HG02840 (cell line): ENCODE data around the gene PTPN9.
"Not testable (repeated sequence)": the region's sequence is repeated elsewhere in the genome, so short reads cannot be mapped to it uniquely, and the experiment has no call there.

Experiments
- ATAC-seq: cut with Tn5 transposase; IDR thresholded peaks from one replicate; pipeline ENCODE4 v1.9.1; 2021; ENCODE audit warnings: mild to moderate bottlenecking, moderate library complexity, moderate number of reproducible peaks; ENCODE audit not compliant: unreplicated experiment, low FRiP score

The PTPN9 gene

DNA sequence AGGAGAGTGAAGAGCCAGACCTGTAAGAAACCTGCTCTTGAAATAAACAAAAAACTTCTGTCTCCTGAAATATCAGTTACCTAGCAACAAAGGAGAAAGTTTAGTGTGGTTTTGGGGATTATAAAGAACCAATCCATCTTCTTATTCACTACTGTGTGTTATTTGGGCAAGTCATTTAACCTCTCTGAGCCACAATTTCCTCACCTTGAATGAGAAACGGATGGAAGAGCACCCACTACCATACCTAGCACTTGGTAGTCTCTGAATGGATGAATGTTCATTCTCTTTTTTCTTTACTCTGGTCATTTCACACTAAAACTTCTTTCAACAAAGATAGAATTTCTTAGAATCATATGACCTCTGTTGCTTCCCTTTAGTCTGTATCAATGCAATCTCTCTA lies 45.2 kb downstream of the PTPN9 start:
- ATAC-seq: no peak

DNA sequence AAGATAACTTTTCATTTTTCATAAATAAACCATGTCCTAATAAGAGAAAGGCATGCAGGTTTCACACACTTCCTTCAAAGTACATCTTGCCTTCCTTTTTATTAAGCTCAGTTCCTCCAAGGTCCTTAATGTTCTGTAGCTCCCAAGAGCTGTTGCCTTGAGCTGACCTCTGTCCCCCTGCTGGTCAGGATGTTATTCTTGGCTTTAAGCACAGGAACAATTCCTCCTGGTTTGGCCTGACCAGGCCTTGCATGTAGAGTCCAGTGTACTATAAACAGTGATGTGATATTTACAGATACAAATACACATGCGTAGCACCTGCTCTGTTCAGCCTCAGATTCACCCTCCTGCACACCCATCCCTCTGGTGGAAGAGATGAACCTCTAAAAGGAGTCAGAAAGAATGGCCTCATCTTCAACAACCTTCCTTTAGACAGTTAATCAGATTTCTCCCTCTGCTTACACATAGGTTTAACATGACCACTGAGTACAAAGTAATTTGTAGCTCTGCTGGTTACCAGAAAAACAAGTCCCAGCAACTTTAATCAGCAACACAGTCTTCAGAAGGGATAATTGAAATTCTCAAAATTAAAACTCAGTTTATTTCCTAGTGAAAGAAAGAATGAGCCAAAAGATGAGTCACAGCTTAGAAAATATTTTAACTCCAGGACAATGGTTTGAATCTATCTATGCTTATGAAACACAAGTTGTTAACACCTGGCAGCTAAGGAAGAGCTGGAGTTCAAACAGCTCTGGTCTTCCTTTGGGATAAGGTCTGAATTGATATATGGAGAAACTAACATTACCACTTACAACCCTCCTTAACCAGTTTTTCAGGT lies 46.5 kb downstream of the PTPN9 start:
- no peak for ATAC-seq

DNA sequence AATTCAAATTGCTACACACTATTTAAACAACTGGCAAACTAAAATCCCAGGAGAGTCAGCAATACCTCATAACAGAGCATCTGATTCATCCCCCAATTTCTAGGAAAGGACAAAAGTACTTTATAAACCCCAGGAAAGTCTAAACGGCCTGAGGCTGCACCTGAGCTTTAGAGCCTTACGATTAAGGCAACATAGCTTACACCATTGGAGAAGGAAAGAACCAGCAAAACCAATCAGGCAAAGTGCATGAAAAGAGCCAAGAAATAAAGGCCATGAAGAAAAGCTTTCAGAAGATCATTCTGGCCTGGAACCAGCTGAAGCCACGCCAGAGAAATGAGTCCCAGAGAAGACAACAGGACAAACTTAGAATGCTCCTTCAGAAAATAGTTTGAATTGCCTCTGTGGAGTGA lies 48.1 kb downstream of the PTPN9 start:
- ATAC-seq: no peak

DNA sequence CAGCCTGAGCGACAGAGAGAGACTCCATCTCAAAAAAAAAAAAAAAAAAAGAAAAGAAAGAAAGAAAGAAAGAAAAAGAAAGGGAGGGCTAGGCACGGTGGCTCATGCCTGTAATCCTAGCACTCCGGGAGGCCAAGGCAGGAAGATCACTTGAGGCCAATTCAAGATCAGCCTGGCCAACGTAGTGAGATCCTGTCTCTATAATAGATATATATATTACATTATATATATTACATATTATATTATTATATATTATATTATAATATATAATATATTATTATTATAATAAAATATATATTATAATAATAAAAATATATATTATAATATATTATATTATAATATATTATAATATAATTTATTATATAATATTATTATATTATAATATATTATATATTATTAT lies 48.9 kb downstream of the PTPN9 start:
- ATAC-seq: no peak

DNA sequence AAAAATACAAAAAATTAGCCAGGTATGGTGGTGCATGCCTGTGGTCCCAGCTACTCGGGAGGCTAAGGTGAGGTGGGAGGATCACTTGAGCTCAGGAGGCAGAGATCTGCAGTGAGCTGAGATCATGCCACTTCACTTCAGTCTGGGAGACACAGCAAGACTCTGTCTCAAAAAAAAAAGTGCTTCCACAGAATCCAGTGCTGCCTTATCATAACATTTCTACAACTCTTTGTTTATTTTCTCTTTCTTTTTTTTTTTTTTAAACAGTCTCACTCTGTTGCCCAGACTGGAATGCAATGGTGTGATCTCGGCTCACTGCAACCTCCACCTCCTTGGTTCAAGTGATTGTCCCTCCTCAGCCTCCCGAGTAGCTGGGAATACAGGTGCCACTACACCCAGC lies 53.4 kb downstream of the PTPN9 start:
- not testable (repeated sequence) for ATAC-seq

DNA sequence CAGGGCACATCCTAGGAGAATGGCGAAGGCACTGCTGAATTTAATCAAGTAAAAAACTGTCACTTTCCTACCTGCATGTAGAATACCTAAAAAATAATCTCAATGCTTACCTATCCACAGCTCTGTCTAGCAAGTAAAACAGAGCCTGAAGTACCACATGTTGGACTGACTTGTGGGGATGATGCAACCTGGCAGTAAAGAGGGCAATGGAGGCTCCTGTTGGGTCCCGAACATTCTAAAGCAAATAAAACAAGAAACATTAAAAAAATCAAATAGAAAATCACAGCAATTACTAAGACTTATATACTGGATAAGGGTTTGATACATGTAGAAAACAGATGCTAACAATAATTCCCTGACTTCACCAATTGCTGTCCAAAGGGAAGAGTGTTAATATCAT lies 56.1 kb downstream of the PTPN9 start:
- ATAC-seq: no peak

DNA sequence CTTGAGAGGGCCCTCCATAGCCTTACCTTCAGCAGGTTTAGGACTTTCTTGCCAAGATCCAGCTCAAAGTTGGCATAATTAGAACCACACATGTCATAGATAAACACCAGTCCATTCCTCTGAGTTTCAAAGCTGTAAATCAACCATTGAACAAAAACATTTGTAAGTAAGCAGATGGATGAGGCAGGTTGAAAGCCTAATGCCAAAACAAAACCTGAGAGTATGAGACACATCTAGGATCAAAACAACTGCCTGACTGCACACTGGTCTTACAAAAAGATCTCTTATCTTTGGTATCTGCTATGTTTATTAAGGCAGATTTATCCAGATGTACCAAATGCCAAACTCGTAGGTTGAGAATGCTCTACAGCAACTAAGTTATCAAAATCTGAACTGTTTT lies 61.9 kb downstream of the PTPN9 start:
- no peak for ATAC-seq

DNA sequence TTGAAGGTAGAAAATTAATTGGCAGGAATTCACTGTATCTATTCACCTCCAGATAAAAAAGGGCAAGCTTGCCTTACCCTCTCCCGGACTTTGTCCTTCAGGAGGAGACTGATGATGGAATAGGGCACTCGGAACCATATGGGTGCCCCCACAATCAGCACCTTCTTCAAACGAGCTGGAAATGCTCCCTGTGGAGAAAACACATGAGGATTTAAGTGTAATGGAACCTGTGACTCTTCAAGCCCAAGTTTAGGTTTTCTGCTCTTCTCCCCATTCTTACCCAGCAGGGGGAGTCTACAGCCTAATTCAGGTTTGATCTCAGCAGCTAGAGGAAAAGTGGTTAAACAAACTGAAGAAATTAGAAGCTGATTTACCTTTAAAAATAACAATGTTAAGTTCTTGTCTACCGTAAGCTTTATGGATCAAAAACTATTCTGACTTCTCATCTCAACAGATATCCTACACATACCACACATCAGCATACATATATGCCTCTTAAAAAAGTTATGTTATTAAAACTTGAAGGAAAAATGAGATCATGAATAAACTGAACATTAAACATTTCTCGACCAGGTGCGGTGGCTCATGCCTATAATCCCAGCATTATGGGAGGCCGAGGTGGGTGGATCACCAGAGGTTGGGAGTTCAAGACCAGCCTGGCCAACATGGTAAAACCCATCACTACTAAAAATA lies 70.1 kb downstream of the PTPN9 start:
- no peak for ATAC-seq

DNA sequence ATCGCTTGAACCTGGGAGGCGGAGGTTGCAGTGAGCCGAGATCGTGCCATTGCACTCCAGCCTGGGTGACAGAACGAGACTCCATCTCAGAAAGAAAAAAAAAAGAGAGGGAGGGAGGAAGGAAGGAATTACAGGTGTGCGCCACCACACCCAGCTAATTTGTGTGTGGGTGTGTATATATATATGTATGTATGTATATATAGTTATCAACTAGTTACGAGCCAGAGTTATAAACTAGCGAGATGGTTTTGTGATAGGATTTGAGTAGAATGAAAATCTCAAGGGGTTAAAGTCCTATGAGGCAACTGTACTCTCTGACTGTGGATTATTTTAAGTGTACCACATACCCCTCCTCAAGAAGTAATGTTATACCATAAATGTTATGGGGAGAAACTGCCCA lies 76.8 kb downstream of the PTPN9 start:
- no peak for ATAC-seq

DNA sequence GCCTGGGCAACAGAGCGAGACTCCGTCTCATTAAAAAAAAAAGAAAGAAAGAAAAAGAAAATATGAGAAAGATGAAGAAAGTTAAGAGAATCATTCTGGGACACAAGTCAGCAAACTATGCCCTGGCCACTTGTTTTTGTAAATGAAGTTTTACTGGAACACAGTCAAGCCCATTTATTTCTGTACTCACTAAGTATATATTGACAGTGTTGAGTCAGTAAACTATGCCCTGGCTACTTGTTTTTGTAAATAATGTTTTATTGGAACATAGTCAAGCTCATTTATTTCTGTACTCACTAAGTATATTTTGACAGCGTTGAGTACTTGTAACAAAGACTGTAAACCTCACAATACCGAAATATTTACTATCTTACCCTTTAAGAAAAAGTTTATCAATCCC lies 85.4 kb downstream of the PTPN9 start:
- no peak for ATAC-seq

DNA sequence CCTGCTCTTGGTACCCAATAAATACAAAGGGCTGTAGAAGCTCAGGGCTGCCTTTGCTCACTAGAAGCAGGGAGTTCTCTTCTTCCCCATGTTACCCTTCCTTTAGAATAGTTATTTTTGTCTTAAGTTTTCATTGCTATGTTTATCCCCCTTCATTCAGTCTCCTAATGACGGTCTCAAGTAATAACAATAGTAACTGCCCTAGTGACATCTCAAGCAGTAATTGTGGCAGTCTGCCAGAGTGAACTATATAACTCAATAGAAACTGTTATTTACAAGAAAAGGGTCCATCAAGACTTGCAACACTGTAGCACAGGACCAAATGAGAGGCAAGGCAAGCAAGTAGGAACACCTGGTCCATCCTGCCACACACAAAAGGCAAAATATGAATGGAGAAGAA lies 95.2 kb downstream of the PTPN9 start:
- ATAC-seq: no peak

DNA sequence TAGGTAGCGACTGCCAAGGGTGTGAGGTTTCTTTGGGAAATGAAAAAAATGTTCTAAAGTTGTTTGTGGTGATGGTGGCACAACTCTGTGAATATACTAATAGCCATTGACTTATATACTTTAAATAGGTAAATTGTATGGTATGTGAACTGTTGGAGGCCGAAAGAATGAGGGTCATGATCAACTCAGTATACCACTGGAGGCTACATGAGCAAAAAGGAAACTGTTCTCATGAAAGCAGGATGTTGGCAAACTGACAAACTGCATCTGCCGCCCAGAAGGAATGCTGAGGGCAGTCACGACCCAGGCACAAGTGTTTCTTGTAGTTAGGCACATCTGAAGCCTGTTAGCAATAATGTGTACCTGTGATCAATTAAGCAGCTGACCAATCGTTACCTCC lies 95.6 kb downstream of the PTPN9 start:
- ATAC-seq: not testable (repeated sequence)

DNA sequence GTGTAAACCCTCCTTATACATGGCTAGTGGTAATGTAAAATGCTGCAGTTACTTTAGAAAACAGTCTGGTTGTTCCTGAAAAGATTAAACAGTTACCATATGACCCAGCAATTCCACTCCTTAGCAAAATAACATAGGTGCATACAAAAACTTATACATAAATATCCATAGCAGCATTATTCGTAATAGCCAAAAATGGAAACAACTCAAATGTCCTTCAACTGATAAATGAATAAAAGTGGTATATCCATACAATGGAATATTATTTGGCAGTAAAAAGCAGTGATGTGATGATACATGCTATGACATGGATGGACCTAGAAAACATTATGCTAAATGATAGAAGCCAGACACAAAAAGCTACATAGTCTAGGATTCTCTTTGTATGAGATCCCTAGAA lies 96.0 kb downstream of the PTPN9 start:
- ATAC-seq: no peak

DNA sequence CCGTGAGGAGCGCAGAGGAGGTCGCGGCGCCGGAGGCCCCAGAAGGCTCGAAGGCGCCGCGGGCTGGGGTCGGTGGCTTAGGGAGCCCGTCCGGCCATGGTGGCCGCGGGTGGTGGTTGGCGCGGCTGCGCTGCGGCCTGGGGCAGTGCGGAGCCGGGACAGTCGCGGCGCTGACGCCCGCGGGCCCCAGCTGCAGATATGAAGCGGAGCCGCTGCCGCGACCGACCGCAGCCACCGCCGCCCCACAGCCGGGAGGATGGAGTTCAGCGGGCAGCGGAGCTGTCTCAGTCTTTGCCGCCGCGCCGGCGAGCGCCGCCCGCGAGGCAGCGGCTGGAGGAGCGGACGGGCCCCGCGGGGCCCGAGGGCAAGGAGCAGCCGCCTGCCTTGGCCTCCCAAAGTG lies 98.7 kb downstream of the PTPN9 start:
- ATAC-seq: not testable (repeated sequence)

DNA sequence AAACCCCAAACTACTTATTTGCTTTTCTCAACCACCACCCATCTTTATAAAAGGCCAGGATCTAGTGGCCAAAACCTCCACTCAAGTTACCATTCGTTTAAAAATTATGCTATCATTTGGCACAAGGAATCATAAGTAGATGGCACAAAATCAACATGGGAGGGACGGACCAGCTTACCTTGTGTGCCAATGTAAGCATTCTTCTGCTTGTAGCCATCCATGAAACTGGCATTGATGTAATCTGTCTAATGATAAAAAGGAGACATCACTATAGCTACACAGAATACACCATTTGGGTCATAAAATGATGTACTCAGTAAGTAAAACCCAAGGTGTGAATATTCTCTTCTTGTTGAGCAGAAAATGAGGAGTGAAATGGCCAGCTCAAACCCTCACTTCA lies 99.4 kb downstream of the PTPN9 start:
- ATAC-seq: no peak

DNA sequence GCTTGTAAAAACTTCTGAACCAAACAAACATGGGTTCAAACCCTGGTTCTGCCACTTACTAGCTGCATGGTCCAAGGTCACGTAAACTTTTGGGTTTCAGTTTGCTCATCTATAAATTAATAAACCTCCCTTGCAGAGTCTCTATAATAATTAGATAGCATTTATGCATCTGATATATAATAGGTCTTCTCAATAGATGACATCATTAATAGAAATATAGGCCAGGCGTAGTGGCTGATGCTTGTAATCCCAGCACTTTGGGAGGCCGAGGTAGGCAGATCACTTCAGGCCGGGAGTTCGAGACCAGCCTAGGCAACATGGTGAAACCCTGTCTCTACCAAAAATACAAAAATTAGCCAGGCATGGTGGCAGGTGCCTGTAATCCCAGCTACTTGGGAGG lies 102.0 kb downstream of the PTPN9 start:
- not testable (repeated sequence) for ATAC-seq

DNA sequence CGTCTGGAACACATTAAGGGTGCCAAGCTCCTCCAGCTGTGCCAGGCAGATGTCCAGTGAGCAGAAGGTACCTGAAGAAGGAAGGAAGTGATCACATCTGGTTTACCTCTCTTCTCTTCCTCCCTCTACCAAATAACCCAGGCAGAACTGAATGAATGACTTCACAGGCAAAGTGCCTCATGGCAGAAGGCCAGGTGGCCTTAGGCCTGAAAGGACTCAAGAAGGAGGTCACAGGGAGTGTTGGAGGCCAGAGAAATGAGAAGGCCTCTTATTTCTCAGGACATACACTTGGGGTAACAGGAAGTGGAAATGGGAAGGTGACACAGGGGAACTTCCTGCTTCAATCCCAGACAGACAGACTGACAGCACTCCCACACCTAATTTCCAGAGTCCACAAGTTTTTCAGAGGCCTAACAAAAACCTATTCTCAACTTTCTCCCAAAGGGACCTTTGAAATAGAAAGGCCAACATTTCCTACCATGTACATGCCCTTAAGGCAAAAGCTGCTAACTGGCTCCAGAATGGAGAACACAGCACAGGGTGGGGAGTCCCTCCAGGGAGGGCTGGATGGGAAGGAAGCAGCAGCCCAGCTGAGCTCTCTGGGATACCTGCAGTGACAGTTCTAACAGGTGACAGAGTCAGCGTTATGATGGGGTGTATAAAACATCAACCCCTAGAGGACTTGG lies 110.1 kb downstream of the PTPN9 start:
- ATAC-seq: no peak

DNA sequence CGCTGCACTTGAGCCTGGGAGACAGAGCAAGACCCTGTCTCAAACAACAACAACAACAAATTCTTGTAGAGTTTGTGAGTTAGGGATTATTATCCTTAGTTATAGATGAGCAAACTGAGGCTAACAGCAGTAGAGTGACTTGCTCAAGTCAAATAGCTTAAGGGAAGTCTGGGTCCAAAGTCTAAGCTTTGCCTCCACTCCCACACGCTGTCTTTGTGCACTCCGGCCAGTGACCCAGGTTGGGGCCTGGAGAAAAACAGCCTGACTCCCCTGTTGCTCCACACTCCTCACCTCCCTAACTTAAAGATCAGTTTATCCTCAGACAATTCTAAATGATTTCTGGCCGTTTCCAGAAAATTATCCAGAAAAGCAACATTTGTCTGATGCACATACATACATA lies 118.5 kb downstream of the PTPN9 start:
- no peak for ATAC-seq

DNA sequence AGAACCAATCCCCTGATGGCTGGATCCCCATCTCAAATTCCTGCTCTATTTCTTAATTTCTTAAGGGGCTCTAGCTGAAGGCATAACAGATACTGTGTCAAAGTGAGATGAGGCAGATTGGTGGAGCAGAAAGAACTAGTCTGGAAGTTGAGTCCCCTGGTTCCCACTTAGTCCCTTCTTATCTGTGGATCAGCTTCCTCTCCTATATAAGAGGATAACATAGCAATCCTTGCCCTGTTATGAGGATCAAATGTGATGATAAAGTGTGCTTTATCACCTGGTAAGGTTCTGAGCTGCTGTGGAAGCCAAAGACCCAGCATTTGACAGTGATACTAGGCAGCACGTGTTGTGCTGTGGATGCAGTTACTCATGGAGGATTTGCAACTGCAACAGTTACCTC lies 119.5 kb downstream of the PTPN9 start:
- no peak for ATAC-seq

DNA sequence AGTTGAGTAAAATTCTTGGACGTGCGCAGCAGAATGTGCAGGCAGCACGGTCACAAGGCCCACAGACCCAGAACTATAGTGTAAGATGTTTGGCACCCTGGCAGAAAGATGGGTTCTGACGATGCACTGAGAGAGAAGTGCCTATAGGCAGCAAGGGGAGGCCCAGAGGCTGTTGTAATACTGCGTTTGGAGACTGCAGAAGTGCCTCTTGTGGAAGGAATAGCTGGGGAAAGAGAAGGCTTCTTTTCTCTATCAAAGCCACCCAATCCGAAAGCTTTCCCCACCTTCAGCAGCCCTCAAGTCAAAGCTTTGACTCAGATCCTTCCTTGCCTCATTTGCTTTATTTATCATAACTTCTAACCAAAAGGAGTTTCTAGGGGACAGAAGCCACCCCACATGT lies 122.4 kb downstream of the PTPN9 start:
- ATAC-seq: no peak

DNA sequence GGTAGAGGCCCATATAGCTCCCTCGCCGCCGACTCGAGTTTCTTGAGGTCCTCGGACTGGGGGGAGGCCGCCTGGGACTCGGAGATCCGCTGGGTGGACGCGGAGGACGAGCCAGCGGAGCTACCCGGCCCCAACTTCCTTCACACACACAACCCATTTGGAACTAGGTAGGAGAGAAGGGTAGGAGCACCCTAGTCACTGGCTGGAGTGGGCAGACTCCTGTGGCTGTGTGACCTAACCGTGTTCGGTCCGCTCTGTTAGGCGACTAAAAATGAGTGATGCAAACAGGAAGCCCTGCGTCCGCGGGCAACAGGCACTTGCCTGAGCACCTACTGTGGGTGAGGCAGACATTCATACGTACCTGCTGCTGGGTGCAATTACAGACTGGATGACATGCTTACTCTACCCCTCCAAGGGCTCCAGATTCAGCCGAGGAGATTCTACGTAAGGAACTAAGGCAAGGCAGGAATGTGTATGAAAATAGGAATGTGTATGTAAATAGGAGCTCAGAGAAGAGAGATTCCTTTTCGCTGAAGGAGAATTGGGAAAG lies 123.1 kb downstream of the PTPN9 start:
- ATAC-seq: no peak
